HG02571 (cell line): ENCODE measurements around the gene TALDO1.

Experiments
- ATAC-seq: cut with Tn5 transposase; IDR thresholded peaks from one replicate; pipeline ENCODE4 v1.9.1; 2021; ENCODE audit warnings: mild to moderate bottlenecking, moderate library complexity; ENCODE audit not compliant: unreplicated experiment

Gene TALDO1

DNA sequence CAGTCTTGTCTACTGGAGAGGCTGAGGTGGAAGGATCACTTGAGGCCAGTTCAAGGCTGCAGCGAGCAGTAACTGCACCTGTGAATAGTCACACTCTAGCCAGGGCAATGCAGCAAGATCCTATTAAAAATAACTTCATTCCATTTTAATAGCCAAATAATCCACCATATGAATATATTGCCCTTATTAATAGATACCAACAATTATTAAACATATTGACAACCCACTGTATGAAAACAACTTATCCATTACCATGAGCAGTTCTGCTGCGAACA, 19.6 kb downstream of the TALDO1 start:
- no peak for ATAC-seq

DNA sequence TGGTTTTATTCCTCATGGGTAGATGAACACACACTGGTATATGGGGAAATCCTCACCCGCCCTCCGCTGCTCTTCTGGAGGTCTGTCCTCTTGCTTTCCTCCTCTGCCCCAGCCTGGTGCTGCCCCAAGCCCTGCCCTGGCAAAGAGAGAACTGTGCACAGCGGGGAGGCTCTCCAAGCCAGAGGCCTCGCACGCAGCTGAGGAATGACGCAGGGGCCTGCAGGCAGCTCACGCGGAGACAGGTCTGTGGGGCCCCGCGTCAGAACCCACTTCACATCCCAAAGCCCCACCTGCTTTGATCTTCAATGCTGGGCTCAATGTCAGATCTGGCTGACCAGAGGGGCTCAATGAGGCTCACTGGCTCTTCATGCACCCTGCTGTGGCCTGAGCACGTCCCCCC, 20.0 kb downstream of the TALDO1 start:
- no peak for ATAC-seq

DNA sequence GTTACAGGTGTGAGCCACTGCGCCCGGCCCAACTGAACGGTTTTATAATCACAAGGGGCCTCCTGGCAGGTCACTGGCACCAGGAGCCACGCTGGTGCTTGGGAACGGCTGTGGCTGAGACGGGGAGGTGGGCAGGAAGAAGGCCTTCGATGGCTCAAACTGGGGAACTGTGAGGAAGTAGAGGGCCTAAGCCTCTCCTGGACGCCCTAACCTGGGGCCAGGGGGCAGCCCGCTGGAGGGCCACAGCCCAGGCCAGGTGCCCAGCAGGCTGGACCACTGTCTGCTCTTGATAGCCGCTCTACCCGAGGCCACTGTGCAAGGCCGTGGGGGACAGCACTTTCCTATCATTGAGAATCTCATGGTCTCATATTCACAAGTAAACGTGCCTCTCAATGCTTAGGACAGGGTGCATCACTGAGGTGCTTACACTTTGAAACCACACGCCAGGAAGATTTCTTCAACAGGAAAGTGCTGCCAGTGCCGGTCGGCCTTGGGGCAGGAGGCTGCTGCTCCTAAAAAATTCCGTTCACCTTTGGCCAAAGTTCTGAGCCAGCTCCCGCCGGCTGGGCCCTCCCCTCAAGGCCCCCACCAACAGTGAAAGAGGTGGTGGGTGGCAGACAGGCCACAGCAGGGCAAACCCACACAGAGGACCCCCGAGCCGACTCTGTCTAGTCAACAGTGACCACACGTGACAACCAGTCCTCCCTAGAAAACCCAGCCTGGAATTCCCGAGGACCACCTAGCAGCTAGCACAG, 22.8 kb downstream of the TALDO1 start:
- ATAC-seq, result no peak

DNA sequence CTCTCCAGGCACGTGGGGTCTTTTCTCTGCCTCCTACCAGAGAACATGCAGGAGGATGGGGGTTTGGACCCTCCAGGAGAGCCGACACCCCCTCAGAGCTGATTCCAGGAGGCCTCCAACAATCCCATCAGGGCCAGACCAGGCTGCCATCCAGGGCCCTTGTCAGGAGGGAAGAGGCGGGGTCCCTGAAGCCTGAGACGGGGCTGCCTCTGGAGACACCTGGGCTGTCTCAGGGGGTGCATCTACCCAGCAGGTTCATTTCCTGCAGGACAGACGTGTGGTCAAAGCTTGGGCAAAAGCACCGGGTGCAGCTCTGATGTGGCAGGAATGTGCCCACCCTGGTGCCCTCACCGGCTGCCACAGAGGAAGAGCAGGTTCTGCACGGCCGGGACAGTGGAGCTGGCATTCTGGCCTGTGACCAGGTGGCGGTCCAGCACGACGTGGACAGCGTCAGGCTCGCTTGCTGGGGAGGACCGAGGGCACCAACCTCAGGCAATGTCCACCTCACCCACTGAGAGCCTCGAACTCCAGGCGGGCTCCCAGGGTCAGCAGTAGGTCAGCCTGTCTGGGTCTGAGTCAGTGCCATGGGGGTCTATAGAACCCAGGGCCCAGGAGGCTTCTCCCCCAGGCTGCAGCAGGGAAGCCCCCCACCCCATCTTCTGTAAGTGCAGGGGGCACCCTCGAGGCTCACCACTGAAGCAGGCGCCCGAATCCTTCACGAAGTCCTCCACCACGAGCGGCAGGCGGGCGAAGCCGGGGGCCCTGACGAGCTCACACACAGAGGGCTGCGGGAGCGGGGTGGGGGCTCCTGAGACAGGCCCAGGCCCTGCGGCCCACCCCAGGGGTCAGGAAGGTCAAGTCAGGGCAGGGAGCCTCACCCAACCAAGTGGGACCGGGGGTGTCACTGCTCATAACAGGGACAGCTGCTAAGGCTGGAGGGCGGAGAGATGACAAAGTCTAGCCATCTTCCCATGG, 23.7 kb downstream of the TALDO1 start:
- no peak for ATAC-seq

DNA sequence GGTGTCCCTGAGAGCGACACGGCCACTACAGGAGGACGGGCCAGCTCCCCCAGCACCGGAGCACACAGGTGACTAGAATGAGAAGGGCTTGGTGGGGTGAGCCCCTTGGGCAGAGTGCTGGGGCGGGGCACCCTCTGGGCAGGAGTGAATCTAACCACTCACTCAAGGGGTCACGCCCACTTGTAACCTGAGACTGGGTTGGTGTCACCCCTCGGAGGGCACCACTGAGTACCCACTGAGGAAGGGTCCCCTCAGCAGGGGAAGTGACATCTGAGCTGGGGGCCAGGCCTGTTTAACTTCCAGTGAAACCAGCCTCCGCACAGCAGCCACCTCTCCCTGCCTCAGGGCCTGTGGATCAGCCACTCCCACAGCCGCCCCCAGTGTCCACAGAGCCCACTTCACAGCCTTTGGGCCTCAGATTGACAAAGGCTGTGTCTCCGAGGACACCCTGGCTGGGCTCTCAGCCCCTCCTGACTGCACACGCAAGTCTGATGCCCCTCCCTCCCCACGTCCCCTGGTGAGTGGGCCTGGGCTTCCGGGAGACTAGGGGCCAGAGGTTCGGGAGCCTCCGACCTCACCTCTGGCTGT, 24.4 kb downstream of the TALDO1 start:
- ATAC-seq, result no peak

DNA sequence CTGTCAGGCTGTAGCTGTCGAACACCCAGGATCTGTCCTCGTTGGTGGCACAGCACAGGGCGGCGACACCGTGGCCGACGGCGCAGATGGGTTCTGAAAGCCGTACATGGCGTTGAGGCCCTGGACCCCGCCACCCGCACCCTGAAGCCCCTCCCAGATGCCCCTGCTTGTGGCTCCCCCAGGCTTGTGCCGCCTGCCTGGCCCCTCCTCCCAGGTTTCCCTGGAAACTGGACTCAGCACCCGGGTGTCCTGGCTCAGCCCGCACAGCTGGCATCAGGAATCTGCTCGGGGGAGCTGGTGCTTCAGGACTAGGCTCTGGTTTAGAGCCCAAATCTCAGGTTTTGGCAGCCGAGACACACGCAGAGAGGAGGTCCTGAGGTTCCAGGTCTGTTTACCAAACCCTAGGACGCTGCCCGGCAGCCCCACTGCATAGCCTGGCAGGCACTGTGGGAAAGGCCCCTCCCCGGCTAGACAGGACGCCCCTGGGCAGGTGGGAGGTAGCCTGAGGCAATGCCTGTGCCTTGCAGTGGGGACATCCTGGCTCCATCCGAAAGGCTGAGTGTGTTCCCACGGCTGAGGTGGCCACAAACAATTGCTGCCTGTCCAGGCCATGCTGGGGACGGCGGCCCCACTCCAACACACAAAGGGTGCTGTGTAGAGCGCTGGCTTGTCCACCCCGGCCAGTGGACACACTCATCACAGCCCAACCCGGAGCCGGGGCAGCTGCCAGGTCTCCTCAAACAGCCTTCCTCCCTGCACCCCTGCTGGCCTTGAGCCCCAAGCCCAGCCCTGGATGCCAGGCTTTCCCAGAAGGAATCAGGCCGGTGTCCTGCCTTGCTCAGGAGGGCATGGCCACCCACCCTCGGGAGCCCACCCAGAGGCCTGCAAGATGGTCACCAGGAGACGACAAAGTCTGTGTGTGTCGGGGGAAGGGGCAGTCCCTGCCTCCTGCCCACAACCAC, 25.4 kb downstream of the TALDO1 start:
- ATAC-seq, result no peak

DNA sequence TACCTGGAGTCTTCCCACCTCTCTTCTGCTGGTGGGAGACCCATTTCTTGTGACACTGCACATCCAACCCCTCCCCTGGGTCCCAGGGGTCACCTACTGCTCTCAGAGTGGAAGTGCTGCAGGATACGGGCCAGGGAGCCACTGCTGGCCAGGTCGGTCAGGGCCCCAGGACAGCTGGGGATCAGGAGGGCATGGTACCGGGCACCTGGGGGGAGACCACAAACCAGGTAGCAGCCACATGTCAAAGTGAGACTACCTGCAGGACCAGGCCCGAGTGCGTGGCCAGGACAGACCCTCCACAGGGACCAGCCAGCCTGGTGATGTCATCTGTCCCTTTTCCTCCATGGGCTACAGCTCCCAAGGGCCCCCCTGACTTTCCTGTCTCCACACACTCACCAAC, 26.2 kb downstream of the TALDO1 start:
- no peak for ATAC-seq

DNA sequence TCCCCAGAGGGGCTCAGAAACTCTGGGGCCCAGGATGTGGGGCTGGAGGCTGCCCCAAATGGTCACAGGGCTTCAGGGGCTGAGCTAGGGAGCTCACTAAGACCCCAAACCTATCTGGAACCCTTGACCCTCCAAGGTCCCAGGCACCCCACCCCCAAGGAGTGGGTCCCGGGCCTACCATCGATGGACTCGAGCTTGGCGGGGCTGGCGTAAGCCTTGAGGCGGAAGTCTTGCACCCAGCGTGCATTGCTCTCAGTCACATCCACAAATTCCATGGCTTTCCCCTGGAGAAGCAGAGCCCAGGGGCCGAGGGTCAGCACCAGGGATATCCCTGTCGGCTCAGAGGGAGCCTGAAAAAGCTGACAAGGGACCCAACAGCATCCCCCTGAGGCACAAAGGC, 26.6 kb downstream of the TALDO1 start:
- no peak for ATAC-seq

DNA sequence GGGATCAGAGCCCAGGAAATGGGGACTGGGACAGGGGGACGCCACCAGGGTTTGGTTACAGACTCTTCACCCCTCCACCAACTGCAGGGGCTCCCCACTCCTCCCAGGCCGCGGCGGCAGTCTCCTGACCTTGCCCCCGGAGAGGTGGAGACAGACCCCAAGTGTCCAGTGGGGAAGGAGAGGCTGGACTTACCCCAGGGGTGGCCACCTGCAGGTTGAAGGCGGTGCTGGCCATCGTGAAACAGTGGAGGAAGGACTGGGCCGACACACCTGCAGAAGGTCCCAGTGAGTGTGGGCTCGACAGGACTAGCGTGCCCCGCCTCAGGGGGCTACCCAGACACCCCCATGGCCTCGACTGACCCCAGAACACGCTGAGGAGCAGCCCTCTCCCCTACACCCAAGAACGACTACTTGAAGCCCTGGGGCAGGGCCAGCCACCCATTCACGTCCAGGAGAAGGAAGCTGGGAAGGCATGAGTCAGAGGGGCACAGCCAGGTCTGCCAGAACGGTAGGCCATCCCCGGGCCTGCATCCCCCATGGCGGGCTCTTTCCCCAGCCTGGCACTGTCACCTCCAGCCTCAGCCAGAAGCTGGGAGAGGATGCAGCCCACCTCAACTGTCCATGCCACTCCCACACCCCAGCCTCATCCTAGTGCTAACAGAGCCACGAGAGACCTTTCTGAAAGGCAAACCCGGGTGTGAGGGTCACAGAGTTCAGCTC, 27.8 kb downstream of the TALDO1 start:
- ATAC-seq, result no peak

DNA sequence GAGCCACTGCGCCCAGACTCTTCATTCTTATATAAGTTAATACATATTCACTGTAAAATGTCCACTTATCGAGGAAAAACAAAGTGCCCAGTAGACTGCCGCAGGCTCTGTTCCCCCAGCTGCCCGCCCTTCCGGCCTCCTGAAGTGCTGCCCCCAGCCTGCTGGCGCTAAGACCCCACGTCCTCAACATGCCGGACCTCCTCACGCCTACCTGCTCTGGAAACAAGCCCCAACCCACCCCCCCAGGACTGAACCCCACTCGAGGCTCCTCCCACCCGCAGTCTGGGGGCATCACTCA, 28.9 kb downstream of the TALDO1 start:
- no peak for ATAC-seq

DNA sequence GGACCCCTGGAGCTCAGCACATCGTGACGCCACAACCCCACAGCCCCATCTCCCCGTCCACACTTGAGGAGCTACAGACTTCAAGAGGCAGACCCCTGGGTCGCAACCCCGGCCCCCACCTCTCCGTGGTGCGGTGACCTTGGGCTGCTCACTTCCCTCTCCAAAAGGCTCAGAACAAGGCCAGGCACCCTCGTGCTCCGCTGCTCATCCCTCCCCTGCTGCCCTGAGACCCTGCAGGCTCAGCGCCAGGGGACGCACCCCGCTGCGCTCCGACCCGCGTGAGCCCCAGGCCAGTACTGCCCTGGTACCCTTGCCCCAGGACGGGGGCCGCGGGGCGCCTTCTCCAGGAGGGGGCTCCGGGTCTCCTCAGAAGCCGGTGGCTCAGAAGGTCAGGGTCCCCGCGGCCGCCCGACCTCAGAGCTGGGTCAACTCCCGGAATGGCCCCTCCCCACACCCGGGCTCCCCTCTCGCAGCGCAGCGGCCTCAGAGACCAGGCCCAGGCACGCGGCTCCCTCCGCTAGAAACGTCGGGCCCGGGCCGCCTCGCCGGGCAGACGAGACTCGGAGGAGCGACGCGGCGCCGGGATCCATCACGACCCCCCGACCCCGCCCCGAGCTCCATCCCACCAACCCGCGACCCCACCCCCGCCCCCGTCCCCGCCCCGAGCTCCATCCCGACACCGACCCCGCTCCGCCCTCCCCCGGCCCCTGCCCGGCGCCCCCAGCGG, 29.5 kb downstream of the TALDO1 start:
- ATAC-seq, result peak; percentile 36

DNA sequence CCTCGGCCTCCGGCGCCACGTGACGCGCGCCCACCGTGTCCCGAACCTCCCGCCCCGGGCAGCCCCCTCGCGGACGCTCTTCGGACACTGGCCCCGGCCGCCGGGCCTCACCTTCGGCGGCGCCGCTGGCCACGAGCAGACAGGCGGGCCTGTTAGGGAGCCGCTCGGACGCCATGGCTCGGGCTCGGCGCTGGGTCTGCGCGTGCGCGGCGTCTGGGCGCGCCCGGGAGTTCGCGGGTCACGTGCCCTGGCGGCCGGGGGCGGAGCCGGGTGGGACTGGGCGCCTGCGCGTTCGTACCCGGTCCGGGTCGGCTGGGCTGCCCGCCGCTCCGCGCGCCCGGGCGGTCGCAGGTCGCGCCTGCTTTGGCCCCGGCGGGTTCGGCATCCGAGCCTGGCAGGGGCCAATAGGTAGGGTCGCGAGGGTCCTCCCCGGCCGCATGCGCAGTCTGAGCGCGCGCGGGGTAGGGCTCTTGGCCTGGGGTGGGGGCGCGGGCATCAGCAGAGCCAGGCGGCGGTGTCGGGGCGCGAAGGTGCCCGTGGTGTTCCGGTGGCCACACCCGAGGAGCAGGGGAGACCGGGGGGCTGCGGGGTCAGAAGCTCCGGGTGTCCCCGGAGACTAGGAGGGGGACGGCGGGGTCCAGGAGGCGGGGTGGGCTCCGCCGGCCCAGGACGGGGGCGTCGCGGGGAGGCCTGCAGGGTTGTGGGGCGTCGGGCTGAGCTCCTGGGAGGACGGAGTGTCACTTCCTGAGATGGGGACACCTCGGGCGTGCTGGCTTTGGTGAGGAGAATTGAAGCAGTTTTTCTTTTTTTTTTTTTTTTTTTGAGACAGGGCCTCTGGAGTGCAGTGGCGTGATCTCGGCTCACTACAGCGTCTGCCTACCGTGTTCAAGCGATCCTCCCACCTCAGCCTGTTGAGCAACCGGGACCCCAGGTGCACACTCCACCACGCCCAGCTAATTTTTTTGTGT, 30.3 kb downstream of the TALDO1 start, which contains the start of gene GATD1:
Gene GATD1, minus strand, starts transcription at position 200 of the 968 bp plus-strand sequence. Its CDS starts 25 bp downstream, at position 175.
- peak; percentile 54 for ATAC-seq

DNA sequence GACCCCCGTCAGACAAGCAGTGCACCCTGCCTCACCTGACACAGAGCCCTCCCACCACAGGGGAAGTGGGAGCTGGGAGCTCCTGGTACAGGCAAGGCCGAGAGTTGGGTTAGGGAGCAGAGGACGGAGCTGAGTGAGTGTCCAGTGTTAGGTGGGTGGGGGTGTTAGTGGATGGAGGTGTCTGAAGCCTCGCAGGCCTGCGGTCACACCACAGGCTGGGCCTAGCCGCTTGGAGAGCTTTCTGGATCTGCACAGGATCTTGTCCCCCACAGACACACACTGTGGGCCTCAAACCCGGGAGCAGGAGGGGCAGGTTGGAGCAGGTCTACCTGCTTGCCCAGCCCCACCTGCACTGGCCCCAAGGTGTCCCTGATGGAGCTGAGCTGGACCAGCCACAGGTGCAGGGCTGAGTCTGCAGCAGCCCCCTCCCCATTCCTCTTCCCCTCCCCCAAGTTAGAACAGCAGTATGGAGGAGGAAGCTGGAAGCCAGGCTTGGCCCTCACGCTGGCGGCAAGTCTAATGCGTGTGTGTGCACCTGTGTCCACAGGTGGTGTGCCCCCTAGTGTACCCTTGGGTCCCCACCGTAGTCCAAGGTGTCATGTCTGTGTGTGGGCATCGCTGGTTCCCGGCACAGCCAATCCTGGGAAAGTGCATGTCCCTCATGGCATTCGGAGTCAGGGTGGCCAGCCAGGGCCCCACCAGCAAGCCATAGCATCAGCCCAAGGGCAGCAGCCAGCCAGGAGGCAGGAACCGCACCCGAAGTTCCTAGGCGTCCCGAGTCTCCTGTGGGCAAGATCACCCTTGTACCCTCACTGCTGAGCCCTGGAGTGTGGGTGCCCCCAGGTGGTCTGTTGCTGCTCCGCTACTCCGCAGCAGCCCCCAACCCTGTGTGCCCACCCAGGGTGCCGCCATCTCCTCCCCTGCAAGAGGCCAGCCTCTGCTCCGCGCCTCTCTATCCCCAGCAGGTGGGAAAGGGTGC, 32.0 kb downstream of the TALDO1 start:
- ATAC-seq, result no peak

DNA sequence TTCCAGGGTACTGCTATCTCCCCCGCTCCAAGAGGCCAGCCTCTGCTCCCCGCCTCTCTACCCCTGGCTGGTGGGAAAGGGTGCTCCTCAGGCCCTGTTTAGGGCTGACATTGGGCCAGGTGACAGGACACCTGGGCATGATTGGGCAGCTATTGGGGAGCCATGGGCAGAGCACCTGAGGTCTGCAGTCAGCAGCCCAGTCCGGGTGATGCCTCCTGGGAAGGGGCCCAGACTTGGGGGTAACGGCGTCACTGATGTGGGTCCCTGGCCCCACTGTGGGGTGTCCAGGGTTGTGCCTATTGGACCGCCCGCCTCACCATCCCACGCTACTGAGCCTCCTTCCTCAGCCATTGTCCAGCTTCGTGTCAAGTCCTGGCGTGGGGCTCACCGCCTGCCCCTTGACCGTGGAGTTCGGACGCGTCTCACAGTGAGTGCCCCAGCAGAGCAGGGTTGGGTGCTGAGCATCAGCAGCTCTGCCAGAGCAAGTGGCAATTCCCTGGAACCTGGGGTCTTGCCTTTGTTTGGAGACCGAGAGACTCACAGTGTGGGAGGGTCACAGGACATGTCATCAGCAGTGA, 32.8 kb downstream of the TALDO1 start:
- no peak for ATAC-seq

DNA sequence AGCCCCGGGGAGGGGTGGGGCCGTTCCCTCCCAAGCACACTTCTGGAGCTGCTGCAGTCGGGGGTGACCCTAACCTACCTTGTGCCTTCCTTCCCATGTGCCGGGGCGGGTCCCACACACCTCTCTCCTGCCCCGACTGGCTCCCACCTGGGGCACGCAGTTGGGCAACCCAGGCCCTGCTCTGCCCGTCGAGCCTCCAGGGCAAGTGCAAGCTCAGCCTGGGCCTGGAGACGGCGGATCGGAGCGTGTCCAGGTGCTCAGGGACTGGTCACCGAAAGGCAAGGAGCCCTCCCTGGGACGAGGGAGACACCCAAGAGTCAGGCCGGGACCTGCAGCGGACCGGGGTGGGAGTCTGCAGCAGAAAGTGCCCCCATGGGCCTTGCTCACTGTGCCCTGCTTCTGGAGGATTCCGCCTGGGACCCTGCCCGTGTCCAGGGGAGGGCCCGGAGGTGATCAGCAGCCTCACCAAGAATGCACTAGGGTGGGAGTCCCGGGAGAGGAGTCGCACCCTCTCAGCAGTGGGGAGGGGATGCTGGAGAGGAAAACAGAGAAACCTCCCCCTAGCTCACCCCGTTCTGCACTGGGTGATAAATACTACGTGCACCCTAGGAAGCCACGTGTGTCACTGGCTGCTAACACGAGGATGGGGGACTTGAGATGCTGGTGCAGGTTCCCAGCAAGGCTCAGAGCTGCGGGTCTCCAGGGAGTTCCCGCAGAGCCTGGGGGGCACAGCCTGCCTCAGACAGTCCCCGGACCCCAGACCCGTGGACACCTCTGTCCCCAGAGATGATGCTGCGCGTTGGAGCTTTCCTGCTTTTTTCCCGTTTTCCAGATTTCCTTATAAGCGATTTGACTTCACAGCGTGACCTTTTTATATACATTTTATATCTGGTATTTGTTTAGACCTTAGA, 35.3 kb downstream of the TALDO1 start:
- ATAC-seq, result no peak

DNA sequence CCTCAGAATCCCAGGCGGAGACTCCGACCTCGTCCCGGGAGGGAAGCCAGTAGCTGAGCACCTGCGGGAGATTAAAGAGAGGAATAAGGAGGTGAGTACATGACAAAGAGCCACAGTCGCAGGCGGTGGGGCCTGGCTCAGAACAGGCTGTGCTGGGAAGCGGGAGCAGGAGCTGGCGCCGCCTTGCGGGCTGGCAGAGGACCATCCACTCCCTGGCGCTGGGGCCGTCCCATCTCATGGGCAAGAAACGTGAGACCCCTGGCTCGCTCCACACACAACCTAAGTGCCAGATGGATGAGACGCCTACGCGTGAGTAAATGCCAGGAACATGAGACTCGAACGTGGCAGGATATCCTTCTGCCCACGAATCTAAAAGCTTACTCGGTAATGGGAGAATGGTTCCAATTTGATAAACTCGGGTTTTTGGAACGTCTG, 36.3 kb downstream of the TALDO1 start:
- ATAC-seq, result no peak
